Loucy (cell line): ENCODE measurements around the gene CYTH4.

Source experiments
- EZH2phosphoT487 ChIP-seq: fragments of 200-600 bp; IDR thresholded peaks from 2 replicates; pipeline ENCODE4 v1.6.1; 2018; ENCODE audit warnings: antibody characterized with exemption, mild to moderate bottlenecking, moderate library complexity, borderline replicate concordance
- TF ChIP-seq, protein P1 (sequence below): fragments of 200-600 bp; sonication (generic); conservative IDR thresholded peaks from 2 replicates; pipeline ENCODE4 v1.5.1; 2014; ENCODE audit warnings: mild to moderate bottlenecking, antibody characterized with exemption, low read length

DNA sequence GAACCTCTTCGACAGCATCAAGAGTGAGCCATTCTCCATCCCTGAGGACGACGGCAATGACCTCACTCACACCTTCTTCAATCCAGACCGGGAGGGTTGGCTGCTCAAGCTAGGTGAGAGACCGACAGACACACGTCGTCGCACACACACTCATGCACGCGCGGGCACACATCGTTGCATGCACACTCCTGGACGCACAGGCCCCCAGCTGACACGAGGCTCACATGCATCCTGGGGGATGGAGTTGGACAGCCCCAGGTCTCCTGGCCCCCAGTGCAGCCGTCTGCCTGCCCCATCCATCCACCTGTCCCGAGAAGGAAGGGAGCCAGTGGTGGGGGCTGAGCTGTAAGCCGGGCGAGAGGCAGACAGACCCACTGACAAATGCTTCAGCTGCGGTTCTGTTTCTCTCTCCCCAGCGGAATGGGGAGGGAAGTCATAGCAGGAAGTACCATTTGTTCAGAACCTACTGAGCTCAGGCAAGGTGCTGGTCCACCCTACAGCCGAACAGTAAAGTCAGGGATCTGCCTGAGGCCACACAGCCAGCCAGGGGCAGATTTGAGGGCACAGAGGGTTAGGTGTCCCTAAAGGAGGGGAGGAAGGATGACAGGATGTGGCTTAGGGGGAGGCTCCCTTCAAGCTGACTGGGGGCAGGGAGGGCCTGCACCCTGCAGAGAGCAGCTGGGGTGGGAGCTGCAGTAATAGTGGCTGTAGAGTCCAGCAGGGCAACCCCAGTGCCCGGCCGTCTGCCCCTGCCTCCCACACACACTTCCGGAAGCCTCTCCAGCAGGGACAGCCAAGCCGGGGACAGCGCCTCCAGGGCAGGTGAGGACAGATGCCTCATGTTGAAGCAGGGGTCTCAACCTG, 27.1 kb downstream of the CYTH4 start:
- TF ChIP-seq, protein P1, sequence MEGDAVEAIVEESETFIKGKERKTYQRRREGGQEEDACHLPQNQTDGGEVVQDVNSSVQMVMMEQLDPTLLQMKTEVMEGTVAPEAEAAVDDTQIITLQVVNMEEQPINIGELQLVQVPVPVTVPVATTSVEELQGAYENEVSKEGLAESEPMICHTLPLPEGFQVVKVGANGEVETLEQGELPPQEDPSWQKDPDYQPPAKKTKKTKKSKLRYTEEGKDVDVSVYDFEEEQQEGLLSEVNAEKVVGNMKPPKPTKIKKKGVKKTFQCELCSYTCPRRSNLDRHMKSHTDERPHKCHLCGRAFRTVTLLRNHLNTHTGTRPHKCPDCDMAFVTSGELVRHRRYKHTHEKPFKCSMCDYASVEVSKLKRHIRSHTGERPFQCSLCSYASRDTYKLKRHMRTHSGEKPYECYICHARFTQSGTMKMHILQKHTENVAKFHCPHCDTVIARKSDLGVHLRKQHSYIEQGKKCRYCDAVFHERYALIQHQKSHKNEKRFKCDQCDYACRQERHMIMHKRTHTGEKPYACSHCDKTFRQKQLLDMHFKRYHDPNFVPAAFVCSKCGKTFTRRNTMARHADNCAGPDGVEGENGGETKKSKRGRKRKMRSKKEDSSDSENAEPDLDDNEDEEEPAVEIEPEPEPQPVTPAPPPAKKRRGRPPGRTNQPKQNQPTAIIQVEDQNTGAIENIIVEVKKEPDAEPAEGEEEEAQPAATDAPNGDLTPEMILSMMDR, result peak; percentile 28; the same call in 1 of the 2 replicates
- TF ChIP-seq EZH2phosphoT487, result no peak
